GM19025 (cell line): Measurements from ENCODE around the gene PALD1.

Experiments
- ATAC-seq: cut with Tn5 transposase; IDR thresholded peaks from one replicate; pipeline ENCODE4 v1.9.1; 2021; ENCODE audit warnings: mild to moderate bottlenecking, low read depth, moderate library complexity; ENCODE audit not compliant: unreplicated experiment

The PALD1 gene

DNA sequence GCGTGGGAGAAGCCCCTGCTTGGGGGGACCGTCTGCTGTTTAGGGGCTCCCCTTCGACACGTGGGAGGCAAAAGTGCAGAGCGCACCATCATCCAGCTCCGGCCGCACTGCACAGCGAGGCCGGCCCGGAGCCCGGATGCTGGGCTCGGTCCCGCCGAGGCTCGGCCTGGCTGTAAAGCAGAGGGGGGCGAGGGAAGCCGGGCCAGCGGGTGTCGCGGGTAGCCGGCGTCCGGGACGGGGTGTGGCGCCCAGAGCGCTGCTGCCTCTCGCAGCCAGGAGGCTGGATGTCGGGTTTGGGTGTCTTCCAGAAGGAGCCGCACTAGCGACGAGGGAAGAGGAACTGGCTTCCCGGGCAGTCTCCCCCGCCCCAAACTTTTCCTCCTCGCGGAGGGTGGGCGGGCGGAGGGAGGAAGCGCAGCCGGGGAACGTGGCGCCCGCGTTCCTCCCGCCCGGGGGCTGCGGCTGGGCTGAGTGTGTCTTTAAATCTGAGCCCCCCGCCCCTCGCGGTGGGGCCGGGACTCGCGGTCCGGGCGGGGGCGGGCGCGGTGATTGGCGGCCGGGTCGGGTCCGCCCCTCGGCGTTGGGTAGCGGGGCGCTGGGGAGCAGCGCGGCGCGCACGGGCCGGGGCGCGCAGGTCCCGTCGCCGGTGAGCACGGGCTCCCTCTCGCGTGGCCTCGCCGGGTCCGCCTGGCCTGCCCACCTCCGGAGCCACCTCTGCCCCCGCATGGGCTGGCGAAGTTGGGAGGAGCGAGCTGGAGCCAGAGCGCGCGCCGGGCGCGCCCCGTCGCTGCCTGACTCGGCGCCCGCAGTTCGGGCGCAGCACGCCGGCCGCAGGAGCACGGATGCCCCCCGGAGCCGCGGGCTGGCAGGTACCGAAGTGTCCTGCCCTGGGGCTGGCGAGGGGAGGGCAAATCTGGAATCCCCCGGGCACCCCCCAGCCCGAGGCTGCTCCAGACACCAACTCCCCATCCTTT is at the start of gene PALD1:
Gene PALD1 (plus strand): TSS at position 577 of the 974 bp plus-strand sequence. CDS start 47,185 bp downstream, outside the sequence.
- ATAC-seq: no peak

DNA sequence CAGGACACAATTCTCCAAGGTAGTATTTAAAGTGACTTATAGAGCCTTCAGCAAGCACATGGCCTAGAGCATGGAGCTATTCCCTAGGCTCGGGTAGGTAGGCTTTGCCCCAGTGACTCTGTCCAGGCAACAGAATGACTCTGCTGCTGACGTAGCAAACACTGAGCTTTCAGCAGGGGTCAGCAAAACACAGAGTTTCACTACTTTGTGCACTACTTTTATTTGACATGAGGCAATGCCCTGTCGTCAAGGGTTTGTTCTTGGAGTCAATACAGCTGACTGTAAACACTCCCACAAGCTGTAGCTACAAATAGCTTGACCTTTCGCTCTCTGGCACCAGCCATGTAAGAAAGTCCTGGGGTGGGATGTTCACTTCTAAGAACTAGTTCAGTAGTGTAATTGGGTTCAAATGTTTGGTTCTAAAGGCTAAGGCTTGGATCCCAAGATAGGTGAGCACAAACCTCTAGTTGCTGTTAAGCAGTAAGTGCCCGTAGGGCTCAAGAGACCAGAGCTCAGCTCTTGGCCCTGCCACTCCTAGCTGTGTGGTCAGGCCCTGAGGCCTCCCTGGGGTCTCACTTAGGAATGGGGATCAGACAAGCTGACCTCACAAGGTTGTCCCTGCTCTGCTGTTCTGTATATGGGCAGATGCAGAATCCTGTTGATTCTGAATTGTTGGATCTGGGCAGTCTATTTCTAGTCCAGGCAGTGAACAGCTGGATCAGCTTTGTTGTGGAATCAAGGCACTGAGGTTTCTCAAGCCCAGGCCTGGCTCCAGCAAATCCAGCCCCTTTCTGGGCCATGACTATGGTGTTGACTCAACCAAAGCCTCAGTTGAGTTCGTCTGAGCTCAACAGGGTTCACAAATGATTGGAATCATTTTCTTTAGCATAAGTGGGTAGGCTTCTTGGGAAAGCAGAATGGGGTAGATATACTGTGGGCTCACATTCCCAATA is 47.8 kb upstream of the PALD1 start:
- ATAC-seq: no peak

GRCh38 chr10:70432101-70432500 is 46.5 kb upstream of the PALD1 start:
- ATAC-seq: no peak

GRCh38 chr10:70432561-70433263 is 45.9 kb upstream of the PALD1 start:
- ATAC-seq: no peak

GRCh38 chr10:70433581-70434280 is 44.8 kb upstream of the PALD1 start:
- ATAC-seq: no peak

GRCh38 chr10:70435241-70436085 is 43.1 kb upstream of the PALD1 start:
- ATAC-seq: no peak

DNA sequence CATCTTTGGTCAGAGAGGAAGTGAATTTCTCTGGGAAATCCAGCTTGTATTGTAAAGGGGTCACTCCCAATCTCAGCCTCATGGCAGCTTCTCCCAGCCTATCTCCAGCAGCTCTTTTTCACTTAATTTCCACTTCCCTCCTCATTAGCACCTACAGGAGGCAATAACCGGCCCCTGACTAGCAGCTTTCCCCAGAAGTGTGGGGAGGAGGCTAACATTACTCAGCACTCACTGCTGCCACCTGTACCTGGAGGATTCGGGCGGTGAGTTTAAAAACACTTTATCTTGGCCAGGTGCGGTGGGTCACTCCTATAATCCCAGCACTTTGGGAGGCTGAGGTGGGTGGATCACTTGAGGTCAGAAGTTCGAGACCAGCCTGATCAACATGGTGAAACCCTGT is 40.8 kb upstream of the PALD1 start:
- no peak for ATAC-seq

- ATAC-seq: no peak
Measured at GRCh38 chr10:70440296-70441160, 38.0 kb upstream of the PALD1 start.

GRCh38 chr10:70441161-70441894 is 37.2 kb upstream of the PALD1 start, which contains the start of gene NODAL:
Gene NODAL (minus strand): TSS chr10:70441681. CDS start chr10:70441667, 14 bp downstream.
- ATAC-seq: no peak

DNA sequence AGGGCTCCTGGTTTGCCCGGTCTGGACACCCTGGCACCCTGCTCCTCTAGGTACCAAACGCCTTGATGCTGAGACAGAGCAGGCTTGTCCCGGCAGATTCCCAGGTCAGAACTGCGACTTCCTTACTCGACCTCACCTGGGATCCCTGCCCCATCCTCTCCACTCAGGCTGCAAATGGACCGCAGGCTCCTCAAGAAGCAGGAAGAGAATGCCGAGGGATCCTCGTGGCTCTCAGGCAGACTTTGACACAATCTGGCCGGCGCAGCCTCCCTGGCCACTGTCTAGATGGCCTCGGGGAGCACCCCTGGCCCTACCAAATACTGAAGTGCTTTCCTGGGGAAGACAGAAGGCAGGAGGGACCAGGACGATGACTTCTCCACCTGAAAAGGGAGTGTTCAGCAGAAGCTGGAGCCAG is 36.7 kb upstream of the PALD1 start:
- no peak for ATAC-seq

- no peak for ATAC-seq
Measured at GRCh38 chr10:70442332-70442988, 36.1 kb upstream of the PALD1 start.

GRCh38 chr10:70444744-70445143 is 33.8 kb upstream of the PALD1 start:
- no peak for ATAC-seq

- ATAC-seq: no peak
Measured at GRCh38 chr10:70445718-70446657, 32.6 kb upstream of the PALD1 start.

DNA sequence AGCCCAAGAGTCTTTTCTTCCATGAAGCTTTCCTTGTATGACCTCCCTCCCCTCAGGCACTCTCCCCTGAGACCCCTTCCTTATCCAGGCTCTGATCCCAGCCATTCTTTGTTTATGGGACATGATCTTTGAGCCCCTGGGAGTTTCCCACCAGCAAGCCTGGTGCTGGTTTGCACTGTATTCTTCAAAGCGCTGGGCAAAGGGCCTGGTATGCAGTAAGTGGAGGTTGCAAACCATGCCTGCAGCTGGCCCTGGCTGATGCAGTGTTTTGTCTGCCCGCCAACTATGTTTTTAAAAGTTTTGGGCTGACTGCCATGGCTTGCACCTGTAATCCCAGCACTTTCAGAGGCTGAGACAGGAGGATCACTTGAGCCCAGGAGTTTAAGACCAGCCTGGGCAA is 30.3 kb upstream of the PALD1 start:
- no peak for ATAC-seq

GRCh38 chr10:70455213-70455630 is 23.3 kb upstream of the PALD1 start:
- ATAC-seq: no peak

GRCh38 chr10:70456164-70456563 is 22.4 kb upstream of the PALD1 start:
- no peak for ATAC-seq
